ENCODE results near the gene SPINK8. TPM values are rescaled to one million over a fixed set of nuclear protein-coding genes. Genes with fewer than 3 reads are reported as not detected.

The SPINK8 gene
- total and polyA plus RNA-seq, 2 of the 8 experiments (the other 6 are each of a cell fraction or from before 2014, with no cell fraction given) = 0.29 TPM; not detected in 1

DNA sequence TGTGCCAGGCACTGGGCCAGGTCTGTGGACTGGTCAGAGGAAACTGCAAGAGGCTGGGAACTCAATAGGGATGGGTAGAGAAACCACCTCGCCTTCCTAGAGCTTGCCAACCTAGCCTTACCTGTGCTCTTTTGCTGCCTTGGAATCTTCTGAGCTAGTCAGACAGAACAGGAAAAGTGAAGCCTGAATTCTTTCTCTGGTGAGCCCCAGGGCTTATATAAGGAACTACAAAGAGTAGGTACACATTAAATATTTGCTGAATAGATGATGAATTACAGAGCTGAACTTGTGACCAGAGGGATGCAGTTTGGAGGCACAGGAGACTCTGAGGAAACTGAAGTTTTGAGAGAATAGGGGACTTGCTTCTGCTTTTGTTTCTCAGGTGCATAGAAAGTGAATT is 23.0 kb upstream of the SPINK8 start:
- FAIRE-seq = no peak
- POLR2A ChIA-PET (ENCODE audit: partially characterized antibody) = interaction anchor here (2.3 kb wide), 1 partner anchor 11 kb away, joined by 7 read pairs; no protein-coding TSS in a partner anchor
- TF ChIP-seq ASH2L (IDR thresholded peaks at IDR 0.05; ENCODE audit: low read length) (no peak), RAD21 (IDR thresholded peaks at IDR 0.05 in 1 of 2, conservative IDR thresholded peaks at IDR 0.05 in 1 of 2; ENCODE audit: low read depth in 2 of 2, low read length in 2 of 2) (no peak), EZH2 (IDR thresholded peaks at IDR 0.05; ENCODE audit: low read depth, low read length, severe bottlenecking) (no peak), SP4 (IDR thresholded peaks at IDR 0.05; ENCODE audit: low read length) (no peak), FOSL1 (IDR thresholded peaks at IDR 0.05; ENCODE audit: insufficient read depth, low read depth, low read length) (no peak), GABPA (IDR thresholded peaks at IDR 0.05; ENCODE audit: borderline replicate concordance, insufficient read depth, low read length) (no peak), SP2 (IDR thresholded peaks at IDR 0.05; ENCODE audit: low read length) (no peak), TAF1 (IDR thresholded peaks at IDR 0.05; ENCODE audit: low read depth, low read length) (no peak)
- TF ChIP-seq, protein P1, sequence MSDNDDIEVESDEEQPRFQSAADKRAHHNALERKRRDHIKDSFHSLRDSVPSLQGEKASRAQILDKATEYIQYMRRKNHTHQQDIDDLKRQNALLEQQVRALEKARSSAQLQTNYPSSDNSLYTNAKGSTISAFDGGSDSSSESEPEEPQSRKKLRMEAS (IDR thresholded peaks at IDR 0.05) = no peak

More for the DNA sequence above, 23.0 kb upstream of the SPINK8 start:
- no peak for DNase-seq (ENCODE audit: low read depth in 1 of 2, low spot score in 2 of 2)
- no peak overlapping the region for H2AFZ ChIP-seq (ENCODE audit: low read length)
- WGBS, 2 experiments (ENCODE audit: extremely low coverage in 1 of 2, insufficient coverage in 1 of 2, insufficient read length in 1 of 2, insufficient replicate concordance in 2 of 2, low coverage in 1 of 2, low lambda C conversion rate in 2 of 2, missing lambda C conversion rate in 1 of 2) = 81% methylated on average over 1 of the region's 1 CpG; no CpG with 5 or more reads in 1 of the 2 experiments
- H3K23me2 ChIP-seq (ENCODE audit: low read depth, low read length) = no peaks in the 10 kb centered on the region
- no peak overlapping the region for H2BK20ac ChIP-seq (ENCODE audit: low read length)
- no peaks in the 10 kb centered on the region for H3K36me3 ChIP-seq (ENCODE audit: control insufficient read depth in 2 of 4, insufficient read depth in 4 of 4, low read length in 3 of 4)
- no peak overlapping the region for H3K4ac ChIP-seq (replicated peaks; ENCODE audit: insufficient read length, low read depth, low read length)
- no peak overlapping the region for H2BK120ac ChIP-seq (replicated peaks; ENCODE audit: low read depth, low read length)
- H3K14ac ChIP-seq (ENCODE audit: insufficient read length) = no peak overlapping the region
- no peak overlapping the region for H4K91ac ChIP-seq (replicated peaks; ENCODE audit: insufficient read length, low read length)
- H3K27me3 ChIP-seq (replicated peaks in 1 of 4; ENCODE audit: control insufficient read depth in 3 of 4, extremely low read depth in 1 of 4, insufficient read depth in 3 of 4, low read length in 3 of 4) = peaks cover 0 to 2% (median 0%) of the 10 kb centered on the region in 4 experiments; a peak in 1 of 7 replicates
- no peaks in the 10 kb centered on the region for H3K79me2 ChIP-seq (ENCODE audit: control insufficient read depth in 1 of 2, insufficient read depth in 2 of 2, low read length in 2 of 2)
- no peak overlapping the region for H3K4me3 ChIP-seq (ENCODE audit: extremely low read depth in 1 of 4, insufficient read depth in 2 of 4, low read depth in 3 of 4, low read length in 4 of 4)
- H4K20me1 ChIP-seq (replicated peaks in 1 of 2; ENCODE audit: control insufficient read depth in 1 of 2, insufficient read depth in 2 of 2, low read length in 2 of 2) = no peaks in the 10 kb centered on the region
- no peak overlapping the region for H2BK12ac ChIP-seq (ENCODE audit: low read depth, low read length)
- H3K23ac ChIP-seq (ENCODE audit: insufficient read length) = no peak overlapping the region
- H3K27ac ChIP-seq (ENCODE audit: low read depth, low read length) = no peak overlapping the region
- no peak overlapping the region for H2BK15ac ChIP-seq (ENCODE audit: low read length)
- H3K4me1 ChIP-seq (replicated peaks in 1 of 4; ENCODE audit: control insufficient read depth in 3 of 4, insufficient read depth in 4 of 4, low read length in 3 of 4) = no peaks in the 10 kb centered on the region
- H3K4me2 ChIP-seq (ENCODE audit: insufficient read depth in 1 of 2, low read depth in 2 of 2, low read length in 2 of 2) = no peak overlapping the region
- no peak overlapping the region for H2AK5ac ChIP-seq (ENCODE audit: low read depth, low read length)
- CTCF ChIA-PET (ENCODE audit: partially characterized antibody) = interaction anchor here (0.9 kb wide), 1 partner anchor 384 kb away, joined by 3 read pairs; no protein-coding TSS in a partner anchor
- H3K9ac ChIP-seq (replicated peaks in 1 of 4; ENCODE audit: extremely low read depth in 1 of 4, low read depth in 3 of 4, low read length in 3 of 4) = no peak overlapping the region
- no peak overlapping the region for H3K56ac ChIP-seq (replicated peaks; ENCODE audit: insufficient read length, low read depth, low read length)
- H3K79me1 ChIP-seq (ENCODE audit: low read depth, low read length) = no peaks in the 10 kb centered on the region
- H3K18ac ChIP-seq (ENCODE audit: extremely low read depth, low read length) = no peak overlapping the region
- no peak overlapping the region for H2BK5ac ChIP-seq (ENCODE audit: low read depth, low read length)
- H4K5ac ChIP-seq (ENCODE audit: insufficient read length, low read depth, low read length) = no peak overlapping the region
- no peak overlapping the region for H4K8ac ChIP-seq (ENCODE audit: extremely low read depth, insufficient read depth, low read length)
- H3K9me3 ChIP-seq (ENCODE audit: insufficient read depth in 2 of 2, low read depth in 1 of 2, low read length in 1 of 2) = 0 out of 4 replicates have a peak, but pooled peaks cover 0 to 2% of the 10 kb centered on the region in 2 experiments
